GM12892 (cell line): ENCODE data around the gene FBL.
"Not testable (repeated sequence)": the region's sequence is repeated elsewhere in the genome, so short reads cannot be mapped to it uniquely, and the experiment has no call there.

ENCODE experiments used
- POLR2A ChIP-seq: IDR thresholded peaks from 2 replicates; pipeline ENCODE4 v1.6.1; 2011; ENCODE audit warnings: low read depth, low read length, control low read depth
- POLR2AphosphoS5 ChIP-seq: IDR thresholded peaks from 2 replicates; pipeline ENCODE4 v1.6.1; 2011; ENCODE audit warnings: low read depth, low read length, control low read depth
- TAF1 ChIP-seq: IDR thresholded peaks from 2 replicates; pipeline ENCODE4 v1.6.1; 2011; ENCODE audit warnings: low read depth, mild to moderate bottlenecking, control low read depth, low read length, borderline replicate concordance

- not testable (repeated sequence) for TF ChIP-seq POLR2A, TAF1, POLR2AphosphoS5
These were observed 46.3 kb upstream of the FBL start for GRCh38 chr19:39892506-39892902.
